PC-3 (cell line): Measurements from ENCODE around the gene ACO2. TPM values are rescaled to one million over a fixed set of nuclear protein-coding genes. Genes with fewer than 3 reads are reported as not detected.

Experiments
- ATAC-seq: fragments of 200-7000 bp; cut with Tn5 transposase; 2 replicates; pipeline ENCODE4 v1.9.1; 2020; ENCODE audit warnings: mild to moderate bottlenecking, moderate library complexity
- BruUV-seq: library from RNA; stranded (reverse); fragments of 400-500 nt; replicated peaks from 2 replicates; lab custom pipeline; 2021; lab: Mats Ljungman, UMichigan
- CTCF ChIA-PET: fragments of 300-600 bp; sonication (Branson Sonifier 250); formaldehyde crosslinking; loops from one replicate; lab custom pipeline; 2022; ENCODE audit warnings: antibody characterized with exemption; lab: Charles Lee
- POLR2A ChIA-PET: fragments of 300-600 bp; sonication (Branson Sonifier 250); formaldehyde crosslinking; loops from one replicate; lab custom pipeline; 2022; ENCODE audit warnings: antibody characterized with exemption; ENCODE audit not compliant: unreplicated experiment; lab: Charles Lee
- DNase-seq: peaks from one replicate; pipeline ENCODE4 v3.0.0-alpha.2; 2015
- H2AFZ ChIP-seq: fragments of 300-600 bp; sonication (generic); 2 replicates; pipeline ENCODE4 v1.6.0; 2016; ENCODE audit warnings: antibody characterized with exemption, low read length
- H3F3A ChIP-seq: fragments of 300-600 bp; sonication (generic); one replicate; pipeline ENCODE4 v1.6.0; 2017; ENCODE audit warnings: antibody characterized with exemption, low read length, control low read depth, mild to moderate bottlenecking; ENCODE audit not compliant: unreplicated experiment
- H3K27ac ChIP-seq: fragments of 300-600 bp; sonication (generic); 2 replicates; pipeline ENCODE4 v1.5.1; 2016; ENCODE audit warnings: mild to moderate bottlenecking, low read length
- H3K27me3 ChIP-seq: fragments of 300-600 bp; sonication (generic); 2 replicates; pipeline ENCODE4 v1.6.1; 2016; ENCODE audit warnings: low read length, mixed read lengths
- H3K36me3 ChIP-seq: fragments of 300-600 bp; sonication (generic); 2 replicates; pipeline ENCODE4 v1.6.1; 2016; ENCODE audit warnings: low read depth, mixed run types, low read length, mixed read lengths
- H3K4me1 ChIP-seq: fragments of 300-600 bp; sonication (generic); 2 replicates; pipeline ENCODE4 v1.5.1; 2016; ENCODE audit warnings: low read length; ENCODE audit not compliant: insufficient read depth
- H3K4me2 ChIP-seq: fragments of 300-600 bp; sonication (generic); 2 replicates; pipeline ENCODE4 v1.6.0; 2016; ENCODE audit warnings: low read length
- H3K4me3 ChIP-seq: fragments of 300-600 bp; sonication (generic); 2 replicates; pipeline ENCODE4 v1.5.1; 2016; ENCODE audit warnings: mild to moderate bottlenecking, low read length, mixed read lengths
- H3K79me2 ChIP-seq: fragments of 300-600 bp; sonication (generic); 2 replicates; pipeline ENCODE4 v1.6.1; 2017; ENCODE audit warnings: low read length, mixed read lengths
- H3K9ac ChIP-seq: fragments of 300-600 bp; sonication (generic); 2 replicates; pipeline ENCODE4 v1.6.0; 2016; ENCODE audit warnings: mild to moderate bottlenecking, low read length
- H3K9me2 ChIP-seq: fragments of 300-600 bp; sonication (generic); replicated peaks from 2 replicates; pipeline ENCODE4 v1.6.1; 2016; ENCODE audit warnings: mixed run types, low read length, mixed read lengths
- H3K9me3 ChIP-seq: fragments of 300-600 bp; sonication (generic); 2 replicates; pipeline ENCODE4 v1.6.1; 2016; ENCODE audit warnings: low read length, mixed read lengths
- H4K20me1 ChIP-seq: fragments of 300-600 bp; sonication (generic); 2 replicates; pipeline ENCODE4 v1.6.1; 2016; ENCODE audit warnings: low read length, mixed read lengths
- EZH2 ChIP-seq: fragments of 300-600 bp; sonication (generic); IDR thresholded peaks from one replicate; pipeline ENCODE4 v1.6.1; 2017; ENCODE audit warnings: antibody characterized with exemption, mild to moderate bottlenecking, low read length; ENCODE audit not compliant: unreplicated experiment
- EZH2phosphoT487 ChIP-seq: fragments of 300-600 bp; sonication (generic); IDR thresholded peaks from 2 replicates; pipeline ENCODE4 v1.6.1; 2018; ENCODE audit warnings: mild to moderate bottlenecking, antibody characterized with exemption, low read length, borderline replicate concordance
- intact Hi-C: fragments of 100-400 bp; cut with micrococcal nuclease; formaldehyde crosslinking; loops from 2 replicates; pipeline ENCODE4 v1.9.0; 2023
- total RNA-seq: library from RNA; depleted of rRNA; stranded (reverse); fragments of >200 nt; gene quantifications from 2 replicates; pipeline ENCODE4 v1.2.3, GENCODE V29; 2014
- TF ChIP-seq, protein P1 (sequence below): fragments of 300-600 bp; sonication (generic); conservative IDR thresholded peaks from 2 replicates; pipeline ENCODE4 v1.5.1; 2017; ENCODE audit warnings: antibody characterized with exemption, low read depth, mild to moderate bottlenecking, low read length

ACO2 gene
- total RNA-seq, 1 experiment from 2014 or later, result 130 TPM

DNA sequence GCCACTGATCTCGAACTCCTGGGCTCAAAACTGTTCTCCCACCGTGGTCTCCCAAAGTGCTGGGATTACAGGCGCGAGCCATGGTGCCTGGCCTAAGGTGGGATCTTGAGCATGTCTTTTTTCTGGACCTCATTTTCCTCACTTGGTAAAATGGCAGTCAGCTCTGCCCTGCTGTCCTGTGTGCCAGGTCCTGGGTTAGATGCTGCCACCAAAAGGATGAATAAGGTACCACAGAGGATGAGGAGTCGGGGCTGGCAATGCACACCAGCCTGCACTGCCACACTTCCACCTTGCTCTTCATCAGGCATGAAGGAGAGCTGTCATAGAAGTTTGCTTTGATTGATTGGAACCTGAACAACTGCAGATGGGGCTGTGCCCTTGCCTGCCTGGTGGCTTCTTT, 32.3 kb downstream of the ACO2 start:
- Histone ChIP-seq H3F3A (no peaks in the 10 kb centered on the region), H3K4me2 (no peak overlapping the region), H2AFZ (no peak overlapping the region), H3K27ac (no peak overlapping the region), H3K9me2 (no peaks in the 10 kb centered on the region), H3K9me3 (no peaks in the 10 kb centered on the region), H3K36me3 (no peaks in the 10 kb centered on the region; the same call in 1 of the 2 replicates), H3K4me1 (no peaks in the 10 kb centered on the region), H4K20me1 (no peaks in the 10 kb centered on the region), H3K9ac (no peak overlapping the region), H3K27me3 (no peaks in the 10 kb centered on the region), H3K79me2 (peaks cover 24% of the 10 kb centered on the region; the same call in 1 of the 2 replicates), H3K4me3 (no peak overlapping the region)
- BruUV-seq, result no TSS peak
- no peak for DNase-seq
- intact Hi-C loops, result no loop called here
- ChIA-PET CTCF (interaction anchor here (1.0 kb wide), 1 partner anchor 98 kb away, joined by 3 read pairs; no protein-coding TSS in a partner anchor), POLR2A (no interaction called here)
- ATAC-seq, result no peak; the same call in 1 of the 2 replicates
- TF ChIP-seq EZH2 (no peak), EZH2phosphoT487 (no peak)
- TF ChIP-seq, protein P1, sequence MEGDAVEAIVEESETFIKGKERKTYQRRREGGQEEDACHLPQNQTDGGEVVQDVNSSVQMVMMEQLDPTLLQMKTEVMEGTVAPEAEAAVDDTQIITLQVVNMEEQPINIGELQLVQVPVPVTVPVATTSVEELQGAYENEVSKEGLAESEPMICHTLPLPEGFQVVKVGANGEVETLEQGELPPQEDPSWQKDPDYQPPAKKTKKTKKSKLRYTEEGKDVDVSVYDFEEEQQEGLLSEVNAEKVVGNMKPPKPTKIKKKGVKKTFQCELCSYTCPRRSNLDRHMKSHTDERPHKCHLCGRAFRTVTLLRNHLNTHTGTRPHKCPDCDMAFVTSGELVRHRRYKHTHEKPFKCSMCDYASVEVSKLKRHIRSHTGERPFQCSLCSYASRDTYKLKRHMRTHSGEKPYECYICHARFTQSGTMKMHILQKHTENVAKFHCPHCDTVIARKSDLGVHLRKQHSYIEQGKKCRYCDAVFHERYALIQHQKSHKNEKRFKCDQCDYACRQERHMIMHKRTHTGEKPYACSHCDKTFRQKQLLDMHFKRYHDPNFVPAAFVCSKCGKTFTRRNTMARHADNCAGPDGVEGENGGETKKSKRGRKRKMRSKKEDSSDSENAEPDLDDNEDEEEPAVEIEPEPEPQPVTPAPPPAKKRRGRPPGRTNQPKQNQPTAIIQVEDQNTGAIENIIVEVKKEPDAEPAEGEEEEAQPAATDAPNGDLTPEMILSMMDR, result peak; percentile 35; the same call in 1 of the 2 replicates

DNA sequence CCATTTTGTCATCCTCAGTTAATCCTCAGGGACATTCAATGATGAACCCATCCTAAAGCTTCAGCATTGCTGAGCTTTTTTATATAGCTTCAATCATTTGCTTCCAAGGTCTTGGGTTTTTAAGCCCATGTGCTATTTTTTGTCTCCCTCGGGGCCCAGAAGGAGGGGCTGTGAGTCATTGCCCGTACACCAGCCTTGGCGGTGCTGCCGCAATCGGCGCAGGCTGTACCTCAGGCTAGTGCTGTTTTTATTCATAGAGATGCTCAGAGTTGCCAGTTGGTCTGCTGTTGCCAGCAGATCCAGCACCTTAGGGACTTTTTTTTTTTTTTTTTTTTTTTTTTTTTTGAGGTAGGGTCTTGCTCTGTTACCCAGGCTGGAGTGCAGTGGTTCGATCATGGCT, 35.5 kb downstream of the ACO2 start:
- H3K9me3 ChIP-seq, result no peaks in the 10 kb centered on the region
- H3K4me2 ChIP-seq, result no peak overlapping the region
- H3K27me3 ChIP-seq, result no peaks in the 10 kb centered on the region
- no peaks in the 10 kb centered on the region for H3K9me2 ChIP-seq
- H3F3A ChIP-seq, result no peaks in the 10 kb centered on the region
- no peak overlapping the region for H3K27ac ChIP-seq
- no peak for TF ChIP-seq EZH2
- TF ChIP-seq, protein P1, result no peak
- TF ChIP-seq EZH2phosphoT487, result no peak
- H2AFZ ChIP-seq, result no peak overlapping the region
- no TSS peak for BruUV-seq
- H3K79me2 ChIP-seq, result peaks cover 14% of the 10 kb centered on the region; the same call in 1 of the 2 replicates
- H3K4me1 ChIP-seq, result no peaks in the 10 kb centered on the region
- POLR2A ChIA-PET, result no interaction called here
- no peaks in the 10 kb centered on the region for H4K20me1 ChIP-seq
- H3K4me3 ChIP-seq, result no peak overlapping the region
- H3K36me3 ChIP-seq, result peaks cover 5% of the 10 kb centered on the region
- DNase-seq, result no peak
- intact Hi-C loops, result no loop called here
- H3K9ac ChIP-seq, result no peak overlapping the region
- CTCF ChIA-PET, result no interaction called here
- ATAC-seq, result no peak

DNA sequence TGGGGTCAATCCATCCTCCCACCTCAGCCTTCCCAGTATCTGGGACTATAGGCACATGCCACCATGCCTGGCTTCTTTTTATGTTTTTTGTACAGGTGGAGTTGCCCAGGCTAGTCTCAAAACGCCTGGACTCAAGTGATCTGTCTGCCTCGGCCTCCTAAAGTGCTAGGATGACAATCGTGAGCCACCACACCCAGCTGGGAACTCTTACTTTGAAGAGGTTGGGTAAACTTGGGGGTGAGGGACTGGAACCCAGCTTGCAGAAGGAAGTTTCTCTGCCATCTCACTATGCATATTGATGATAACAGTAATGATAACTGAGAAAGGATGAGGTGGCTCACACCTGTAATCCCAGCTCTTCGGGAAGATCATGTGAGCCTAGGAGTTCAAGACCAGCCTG, 35.9 kb downstream of the ACO2 start:
- ChIA-PET POLR2A (no interaction called here), CTCF (no interaction called here)
- DNase-seq (no peak), ATAC-seq (no peak)
- TF ChIP-seq EZH2phosphoT487, result no peak
- TF ChIP-seq, protein P1, result no peak
- TF ChIP-seq EZH2, result no peak
- intact Hi-C loops, result no loop called here
- peaks cover 5% of the 10 kb centered on the region for H3K36me3 ChIP-seq
- H3F3A ChIP-seq, result no peaks in the 10 kb centered on the region
- H3K79me2 ChIP-seq, result 0 out of 2 replicates have a peak, but pooled peaks cover 12% of the 10 kb centered on the region
- no peaks in the 10 kb centered on the region for H4K20me1 ChIP-seq
- H3K4me3 ChIP-seq, result no peak overlapping the region
- no peak overlapping the region for H3K9ac ChIP-seq
- H3K9me3 ChIP-seq, result no peaks in the 10 kb centered on the region
- BruUV-seq, result no TSS peak
- H3K27ac ChIP-seq, result no peak overlapping the region
- no peak overlapping the region for H2AFZ ChIP-seq
- H3K27me3 ChIP-seq, result no peaks in the 10 kb centered on the region
- no peak overlapping the region for H3K4me2 ChIP-seq
- H3K9me2 ChIP-seq, result no peaks in the 10 kb centered on the region
- H3K4me1 ChIP-seq, result no peaks in the 10 kb centered on the region
